Panc1 (cell line): Measurements from ENCODE around the gene SWAP70. TPM values are rescaled to one million over a fixed set of nuclear protein-coding genes. Genes with fewer than 3 reads are reported as not detected.
A peak's percentile ranks its signal among the peaks of the same experiment; 100 is the strongest.

Source experiments
- ATAC-seq: fragments of 200-7000 bp; cut with Tn5 transposase; 2 replicates; pipeline ENCODE4 v1.9.1; 2020; ENCODE audit warnings: mild to moderate bottlenecking, moderate library complexity
- BruUV-seq: library from RNA; stranded (reverse); fragments of 400-500 nt; replicated peaks from 2 replicates; lab custom pipeline; 2021; lab: Mats Ljungman, UMichigan
- CTCF ChIA-PET: fragments of 300-600 bp; sonication (Branson Sonifier 250); formaldehyde crosslinking; loops from one replicate; lab custom pipeline; 2022; ENCODE audit warnings: antibody characterized with exemption; lab: Charles Lee
- POLR2A ChIA-PET: fragments of 300-600 bp; sonication (Branson Sonifier 250); formaldehyde crosslinking; loops from one replicate; lab custom pipeline; 2022; ENCODE audit warnings: antibody characterized with exemption; lab: Charles Lee
- DNase-seq: peaks from one replicate; pipeline ENCODE4 v3.0.0-alpha.2; 2010; ENCODE audit warnings: low read depth, low spot score
- H3K27ac ChIP-seq: 2 replicates; pipeline ENCODE4 v1.5.1; 2011; ENCODE audit warnings: mild to moderate bottlenecking, low read length, inconsistent platforms
- H3K27me3 ChIP-seq: fragments of 200-500 bp; sonication (Bioruptor generic); 2 replicates; pipeline ENCODE4 v1.6.0; 2014; ENCODE audit warnings: low read length, inconsistent platforms; ENCODE audit not compliant: control insufficient read depth, insufficient read depth
- H3K36me3 ChIP-seq: fragments of 200-500 bp; sonication (Bioruptor generic); 2 replicates; pipeline ENCODE4 v1.5.1; 2014; ENCODE audit warnings: inconsistent platforms, mild to moderate bottlenecking, low read length, moderate library complexity; ENCODE audit not compliant: control insufficient read depth, insufficient read depth
- H3K4me1 ChIP-seq: 2 replicates; pipeline ENCODE4 v1.5.1; 2011; ENCODE audit warnings: inconsistent platforms, mild to moderate bottlenecking, low read length, moderate library complexity; ENCODE audit not compliant: control insufficient read depth, insufficient read depth
- H3K4me3 ChIP-seq, 2 experiments: 2 replicates each; pipeline ENCODE4 v1.5.1; 2011 to 2012; ENCODE audit warnings: low read depth in 2 of 2, low read length in 2 of 2, mild to moderate bottlenecking in 2 of 2, inconsistent platforms in 1 of 2, moderate library complexity in 1 of 2
- H3K9me3 ChIP-seq: fragments of 200-500 bp; sonication (Bioruptor generic); 2 replicates; pipeline ENCODE4 v1.5.1; 2014; ENCODE audit warnings: low read depth, mild to moderate bottlenecking, inconsistent platforms, low read length, moderate library complexity; ENCODE audit not compliant: control insufficient read depth, insufficient read depth
- CTCF ChIP-seq: fragments of 450-650 bp; IDR thresholded peaks from 2 replicates; pipeline ENCODE4 v1.5.1; 2017; ENCODE audit warnings: mild to moderate bottlenecking
- POLR2AphosphoS5 ChIP-seq: IDR thresholded peaks from 2 replicates; pipeline ENCODE4 v1.6.1; 2012; ENCODE audit warnings: mild to moderate bottlenecking, low read depth, low read length, moderate library complexity
- REST ChIP-seq, 2 experiments: IDR thresholded peaks; 2 replicates each; pipeline ENCODE4 v1.6.1; 2011 to 2012; ENCODE audit warnings: low read depth in 2 of 2, control low read depth in 1 of 2, low read length in 1 of 2, mild to moderate bottlenecking in 1 of 2, moderate library complexity in 1 of 2; ENCODE audit not compliant: insufficient read depth in 1 of 2
- SIN3A ChIP-seq: IDR thresholded peaks from 2 replicates; pipeline ENCODE4 v1.6.1; 2012; ENCODE audit warnings: low read depth, mild to moderate bottlenecking, low read length, moderate library complexity, borderline replicate concordance; ENCODE audit not compliant: insufficient read depth
- TCF7L2 ChIP-seq: IDR thresholded peaks from 2 replicates; pipeline ENCODE4 v1.6.1; 2011; ENCODE audit warnings: mild to moderate bottlenecking, low read depth, low read length, inconsistent platforms
- in situ Hi-C: cut with HindIII; loops from 2 replicates; pipeline ENCODE4 v1.10.0; 2016; ENCODE audit warnings: low sequenced_read_pairs, low pct_unique_long_range_greater_than_20kb
- intact Hi-C: fragments of 100-400 bp; cut with micrococcal nuclease; formaldehyde crosslinking; loops from one replicate; pipeline ENCODE4 v1.10.0; 2022; ENCODE audit not compliant: unreplicated experiment
- total RNA-seq: library from RNA; stranded (reverse); gene quantifications from one replicate; pipeline ENCODE4 v1.2.1, GENCODE V29; 2021; ENCODE audit not compliant: unreplicated experiment

SWAP70 gene
- total RNA-seq, 1 experiment from 2014 or later: 96.0 TPM

- intact Hi-C loops (no loop called here), in situ Hi-C loops (no loop called here)
- DNase-seq (no peak), ATAC-seq (no peak)
- TF ChIP-seq SIN3A (no peak), TCF7L2 (no peak), POLR2AphosphoS5 (no peak), CTCF (no peak), REST (IDR thresholded peaks at IDR 0.05; ENCODE audit: insufficient read depth in 1 of 2, low read depth in 2 of 2, low read length in 1 of 2) (no peak)
- H3K4me3 ChIP-seq: peak overlapping the region in 1 of 2 experiments; percentile 78; a peak in 2 of 4 replicates
- H3K27me3 ChIP-seq: no peaks in the 10 kb centered on the region
- H3K27ac ChIP-seq: no peak overlapping the region
- no peaks in the 10 kb centered on the region for H3K4me1 ChIP-seq
- peaks cover 12% of the 10 kb centered on the region; the same call in 1 of the 2 replicates for H3K9me3 ChIP-seq
- no peaks in the 10 kb centered on the region for H3K36me3 ChIP-seq
- no TSS peak for BruUV-seq
- CTCF ChIA-PET: no interaction called here
- POLR2A ChIA-PET: no interaction called here
Measured at GRCh38 chr11:9665749-9666148, 1.9 kb downstream of the SWAP70 start.

- in situ Hi-C loops: no loop called here
- no peak for DNase-seq
- no peak overlapping the region for H3K4me3 ChIP-seq
- ChIA-PET CTCF (no interaction called here), POLR2A (interaction anchor here (0.5 to 0.6 kb wide), 3 partner anchors 14 to 357 kb away, joined by 3 to 5 read pairs (median 3); no protein-coding TSS in a partner anchor)
- no peaks in the 10 kb centered on the region for H3K36me3 ChIP-seq
- intact Hi-C loops: no loop called here
- no TSS peak for BruUV-seq
- H3K27me3 ChIP-seq: no peaks in the 10 kb centered on the region
- TF ChIP-seq SIN3A (no peak), TCF7L2 (no peak), CTCF (no peak)
- peaks cover 5% of the 10 kb centered on the region; the same call in 1 of the 2 replicates for H3K4me1 ChIP-seq
- ATAC-seq: no peak
- H3K27ac ChIP-seq: no peak overlapping the region
- peaks cover 12% of the 10 kb centered on the region; the same call in 1 of the 2 replicates for H3K9me3 ChIP-seq
Measured at GRCh38 chr11:9669954-9670353, 6.1 kb downstream of the SWAP70 start.
